Naive thymus-derived CD8-positive, alpha-beta T cell (primary cell): ENCODE data around the gene BMP7. TPM values are rescaled to one million over a fixed set of nuclear protein-coding genes. Genes with fewer than 3 reads are reported as not detected.
A peak's percentile ranks its signal among the peaks of the same experiment; 100 is the strongest.

Experiments
- ATAC-seq, 2 donors: fragments of 150-1000 bp; cut with Tn5 transposase in 1 of 2; sonication (Bioruptor Pico), chemical (Tn5 transposase) in 1 of 2; 1 replicate in 1 of 2; 2 replicates in 1 of 2; pipeline ENCODE4 v1.10.0; 2021; ENCODE audit warnings: mild to moderate bottlenecking in 2 of 2, moderate library complexity in 2 of 2
- POLR2A ChIA-PET: fragments of 350-600 bp; sonication (Branson Sonifier 250); formaldehyde crosslinking; loops from one replicate; lab custom pipeline; 2021; ENCODE audit warnings: antibody characterized with exemption; lab: Charles Lee
- DNase-seq, 10 donors: peaks; one replicate each; pipeline versions ENCODE4 v3.0.0 to v3.0.0-alpha.2; 2020 to 2022
- H3K27ac Mint-ChIP-seq, 10 donors: one replicate each; pipeline ENCODE4 v1.8.0; 2020 to 2022; ENCODE audit warnings: mild to moderate bottlenecking in 10 of 10, mixed read lengths in 10 of 10, moderate library complexity in 4 of 10, inconsistent platforms in 1 of 10
- H3K27me3 Mint-ChIP-seq, 5 donors: one replicate each; pipeline ENCODE4 v1.8.0; 2021 to 2022; ENCODE audit warnings: mixed read lengths in 5 of 5
- H3K36me3 Mint-ChIP-seq, 3 donors: one replicate each; pipeline ENCODE4 v1.8.0; 2020 to 2022; ENCODE audit warnings: mixed read lengths in 3 of 3, mild to moderate bottlenecking in 2 of 3, inconsistent platforms in 1 of 3
- H3K4me1 Mint-ChIP-seq, 4 donors: one replicate each; pipeline ENCODE4 v1.8.0; 2021 to 2022; ENCODE audit warnings: mixed read lengths in 4 of 4
- H3K4me3 Mint-ChIP-seq, 10 donors: one replicate each; pipeline ENCODE4 v1.8.0; 2020 to 2022; ENCODE audit warnings: mild to moderate bottlenecking in 10 of 10, mixed read lengths in 10 of 10, moderate library complexity in 6 of 10, inconsistent platforms in 1 of 10
- H3K9me3 Mint-ChIP-seq, 9 donors: one replicate each; pipeline ENCODE4 v1.8.0; 2020 to 2022; ENCODE audit warnings: mixed read lengths in 9 of 9, mild to moderate bottlenecking in 3 of 9, inconsistent platforms in 1 of 9, moderate library complexity in 1 of 9
- polyA plus RNA-seq, 3 donors: library from polyadenylated mRNA; unstranded; fragments of 300-500 nt; fragmentation: Illumina TruSeq; gene quantifications; one replicate each; pipeline ENCODE4 v1.2.3, GENCODE V29; 2021
- total RNA-seq, 8 experiments: library from RNA in 2 of 8; stranded (reverse) in 2 of 8; gene quantifications; one replicate each; pipeline ENCODE4 v1.2.3 and lab custom pipeline; 2021 to 2026

The BMP7 gene
- total and polyA plus RNA-seq, 5 experiments from 2014 or later = not detected

- no peak for DNase-seq
- no peak for ATAC-seq
- Mint-ChIP-seq H3K36me3 (peaks cover 0 to 4% (median 0%) of the 10 kb centered on the region in 3 donors), H3K4me3 (no peak overlapping the region), H3K27me3 (peaks cover 31 to 79% (median 58%) of the 10 kb centered on the region in 5 donors), H3K9me3 (no peaks in the 10 kb centered on the region), H3K27ac (no peak overlapping the region), H3K4me1 (peaks cover 0 to 2% (median 0%) of the 10 kb centered on the region in 4 donors)
- POLR2A ChIA-PET = no interaction called here
These were observed 4.8 kb downstream of the BMP7 start for GRCh38 chr20:57261457-57262251.

GRCh38 chr20:57260934-57261333 is 5.5 kb downstream of the BMP7 start:
- Mint-ChIP-seq H3K27me3 (peaks cover 33 to 84% (median 58%) of the 10 kb centered on the region in 5 donors), H3K27ac (no peak overlapping the region), H3K4me1 (peaks cover 0 to 2% (median 0%) of the 10 kb centered on the region in 4 donors), H3K36me3 (peaks cover 0 to 4% (median 0%) of the 10 kb centered on the region in 3 donors), H3K4me3 (no peak overlapping the region), H3K9me3 (no peaks in the 10 kb centered on the region)
- no peak for ATAC-seq
- POLR2A ChIA-PET = no interaction called here
- no peak for DNase-seq

- peaks cover 36 to 91% (median 55%) of the 10 kb centered on the region in 5 donors for H3K27me3 Mint-ChIP-seq
- ATAC-seq = no peak
- no peak for DNase-seq
- POLR2A ChIA-PET = no interaction called here
- peaks cover 0 to 4% (median 0%) of the 10 kb centered on the region in 3 donors for H3K36me3 Mint-ChIP-seq
- no peaks in the 10 kb centered on the region for H3K9me3 Mint-ChIP-seq
- no peak overlapping the region for H3K4me3 Mint-ChIP-seq
- no peak overlapping the region for H3K27ac Mint-ChIP-seq
- peaks cover 0 to 2% (median 0%) of the 10 kb centered on the region in 4 donors for H3K4me1 Mint-ChIP-seq
These were observed 6.2 kb downstream of the BMP7 start for GRCh38 chr20:57259938-57260921.

- DNase-seq = no peak
- Mint-ChIP-seq H3K9me3 (no peaks in the 10 kb centered on the region), H3K27me3 (peaks cover 36 to 95% (median 59%) of the 10 kb centered on the region in 5 donors), H3K36me3 (peaks cover 0 to 4% (median 0%) of the 10 kb centered on the region in 3 donors), H3K4me1 (peaks cover 0 to 2% (median 0%) of the 10 kb centered on the region in 4 donors), H3K27ac (peak overlapping the region in 1 of 10 donors; percentile 53), H3K4me3 (no peak overlapping the region)
- ATAC-seq = no peak
- POLR2A ChIA-PET = no interaction called here
These were observed 7.1 kb downstream of the BMP7 start for GRCh38 chr20:57259121-57259937.

- POLR2A ChIA-PET = no interaction called here
- H3K4me3 Mint-ChIP-seq = no peak overlapping the region
- H3K27ac Mint-ChIP-seq = no peak overlapping the region
- no peaks in the 10 kb centered on the region for H3K9me3 Mint-ChIP-seq
- no peaks in the 10 kb centered on the region for H3K4me1 Mint-ChIP-seq
- DNase-seq (no peak), ATAC-seq (no peak)
- H3K27me3 Mint-ChIP-seq = peaks cover 33 to 91% (median 51%) of the 10 kb centered on the region in 5 donors
- peaks cover 0 to 2% (median 0%) of the 10 kb centered on the region in 3 donors for H3K36me3 Mint-ChIP-seq
These were observed 8.6 kb downstream of the BMP7 start for GRCh38 chr20:57257701-57258453.

- no peaks in the 10 kb centered on the region for H3K4me1 Mint-ChIP-seq
- H3K9me3 Mint-ChIP-seq = no peaks in the 10 kb centered on the region
- H3K27ac Mint-ChIP-seq = no peak overlapping the region
- no peak overlapping the region for H3K4me3 Mint-ChIP-seq
- H3K36me3 Mint-ChIP-seq = no peaks in the 10 kb centered on the region
- POLR2A ChIA-PET = no interaction called here
- peaks cover 30 to 85% (median 44%) of the 10 kb centered on the region in 5 donors for H3K27me3 Mint-ChIP-seq
- ATAC-seq (no peak), DNase-seq (no peak)
These were observed 9.5 kb downstream of the BMP7 start for GRCh38 chr20:57256908-57257307.

GRCh38 chr20:57256205-57256604 is 10.2 kb downstream of the BMP7 start:
- Mint-ChIP-seq H3K36me3 (no peaks in the 10 kb centered on the region), H3K27me3 (peaks cover 27 to 78% (median 43%) of the 10 kb centered on the region in 5 donors), H3K27ac (no peak overlapping the region), H3K9me3 (no peaks in the 10 kb centered on the region), H3K4me1 (peaks cover 0 to 3% (median 2%) of the 10 kb centered on the region in 4 donors), H3K4me3 (no peak overlapping the region)
- no peak for ATAC-seq
- no peak for DNase-seq
- POLR2A ChIA-PET = no interaction called here

GRCh38 chr20:57255183-57255582 is 11.3 kb downstream of the BMP7 start:
- Mint-ChIP-seq H3K27ac (no peak overlapping the region), H3K4me1 (peaks cover 0 to 11% (median 5%) of the 10 kb centered on the region in 4 donors), H3K27me3 (peaks cover 18 to 67% (median 35%) of the 10 kb centered on the region in 5 donors), H3K36me3 (no peaks in the 10 kb centered on the region), H3K9me3 (no peaks in the 10 kb centered on the region), H3K4me3 (no peak overlapping the region)
- DNase-seq (no peak), ATAC-seq (no peak)
- POLR2A ChIA-PET = no interaction called here

- peaks cover 0 to 14% (median 5%) of the 10 kb centered on the region in 4 donors for H3K4me1 Mint-ChIP-seq
- H3K27me3 Mint-ChIP-seq = peaks cover 11 to 58% (median 29%) of the 10 kb centered on the region in 5 donors
- ATAC-seq (no peak), DNase-seq (no peak)
- no peak overlapping the region for H3K4me3 Mint-ChIP-seq
- H3K27ac Mint-ChIP-seq = no peak overlapping the region
- H3K36me3 Mint-ChIP-seq = peaks cover 0 to 7% (median 0%) of the 10 kb centered on the region in 3 donors
- peaks cover 0 to 6% (median 2%) of the 10 kb centered on the region in 9 donors for H3K9me3 Mint-ChIP-seq
- POLR2A ChIA-PET = no interaction called here
These were observed 13.8 kb downstream of the BMP7 start for GRCh38 chr20:57252559-57253162.

- H3K36me3 Mint-ChIP-seq = peaks cover 0 to 7% (median 0%) of the 10 kb centered on the region in 3 donors
- H3K27ac Mint-ChIP-seq = no peak overlapping the region
- peaks cover 0 to 6% (median 2%) of the 10 kb centered on the region in 9 donors for H3K9me3 Mint-ChIP-seq
- ATAC-seq (no peak), DNase-seq (no peak)
- H3K4me3 Mint-ChIP-seq = no peak overlapping the region
- POLR2A ChIA-PET = no interaction called here
- peaks cover 10 to 58% (median 25%) of the 10 kb centered on the region in 5 donors for H3K27me3 Mint-ChIP-seq
- H3K4me1 Mint-ChIP-seq = peaks cover 0 to 14% (median 5%) of the 10 kb centered on the region in 4 donors
These were observed 14.5 kb downstream of the BMP7 start for GRCh38 chr20:57251949-57252348.

- peak in 1 of 2 donors; percentile 55 for ATAC-seq
- peaks cover 0 to 14% (median 5%) of the 10 kb centered on the region in 4 donors for H3K4me1 Mint-ChIP-seq
- H3K4me3 Mint-ChIP-seq = peak overlapping the region in 7 of 10 donors; percentile 28 to 79 (median 46)
- peaks cover 0 to 6% (median 2%) of the 10 kb centered on the region in 9 donors for H3K9me3 Mint-ChIP-seq
- POLR2A ChIA-PET = no interaction called here
- DNase-seq = no peak
- peak overlapping the region in 2 of 10 donors; percentile 37 to 79 for H3K27ac Mint-ChIP-seq
- peaks cover 0 to 7% (median 0%) of the 10 kb centered on the region in 3 donors for H3K36me3 Mint-ChIP-seq
- peaks cover 7 to 55% (median 23%) of the 10 kb centered on the region in 5 donors for H3K27me3 Mint-ChIP-seq
These were observed 15.1 kb downstream of the BMP7 start for GRCh38 chr20:57251344-57251743.
